SK-N-SH (cell line): ENCODE measurements around the gene PACSIN1.

Source experiments
- EP300 ChIP-seq, 2 experiments: IDR thresholded peaks; 2 replicates each; pipeline versions ENCODE4 v1.4.0 to v1.6.1; 2012; ENCODE audit warnings: borderline replicate concordance in 1 of 2, low read depth in 1 of 2, low read length in 1 of 2
- TF ChIP-seq, protein P1 (sequence below): fragments of 200-600 bp; sonication (generic); IDR thresholded peaks from 2 replicates; pipeline ENCODE4 v1.6.1; 2017; ENCODE audit warnings: antibody characterized with exemption, mild to moderate bottlenecking, moderate library complexity

DNA sequence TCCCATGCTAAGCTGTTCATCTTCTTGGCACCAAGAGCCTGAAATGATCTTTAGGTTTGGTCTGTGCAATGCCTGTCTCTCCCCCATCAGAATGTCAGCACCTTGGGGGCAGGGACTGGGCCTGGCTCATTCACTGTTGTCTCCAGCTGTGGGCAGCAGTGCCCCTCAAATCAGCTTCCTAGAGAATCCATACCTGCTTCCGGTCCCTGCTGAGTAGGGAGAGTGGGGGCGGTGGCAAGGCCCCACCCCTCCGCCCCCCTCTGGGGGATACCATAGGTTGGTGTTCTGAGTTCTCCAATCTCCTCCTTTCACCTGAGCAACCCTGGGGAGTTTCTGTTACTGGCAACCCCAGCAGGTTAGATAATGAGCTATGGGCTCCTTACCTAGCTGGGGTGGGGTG, 109.5 kb downstream of the PACSIN1 start:
- TF ChIP-seq, protein P1, sequence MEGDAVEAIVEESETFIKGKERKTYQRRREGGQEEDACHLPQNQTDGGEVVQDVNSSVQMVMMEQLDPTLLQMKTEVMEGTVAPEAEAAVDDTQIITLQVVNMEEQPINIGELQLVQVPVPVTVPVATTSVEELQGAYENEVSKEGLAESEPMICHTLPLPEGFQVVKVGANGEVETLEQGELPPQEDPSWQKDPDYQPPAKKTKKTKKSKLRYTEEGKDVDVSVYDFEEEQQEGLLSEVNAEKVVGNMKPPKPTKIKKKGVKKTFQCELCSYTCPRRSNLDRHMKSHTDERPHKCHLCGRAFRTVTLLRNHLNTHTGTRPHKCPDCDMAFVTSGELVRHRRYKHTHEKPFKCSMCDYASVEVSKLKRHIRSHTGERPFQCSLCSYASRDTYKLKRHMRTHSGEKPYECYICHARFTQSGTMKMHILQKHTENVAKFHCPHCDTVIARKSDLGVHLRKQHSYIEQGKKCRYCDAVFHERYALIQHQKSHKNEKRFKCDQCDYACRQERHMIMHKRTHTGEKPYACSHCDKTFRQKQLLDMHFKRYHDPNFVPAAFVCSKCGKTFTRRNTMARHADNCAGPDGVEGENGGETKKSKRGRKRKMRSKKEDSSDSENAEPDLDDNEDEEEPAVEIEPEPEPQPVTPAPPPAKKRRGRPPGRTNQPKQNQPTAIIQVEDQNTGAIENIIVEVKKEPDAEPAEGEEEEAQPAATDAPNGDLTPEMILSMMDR, result no peak
- no peak for TF ChIP-seq EP300 (IDR thresholded peaks at IDR 0.05; ENCODE audit: borderline replicate concordance in 1 of 2, low read depth in 1 of 2, low read length in 1 of 2)
